Measurements from ENCODE around the gene CTNNA3.

CTNNA3 gene

GRCh38 chr10:67288688-67289410, 407.1 kb downstream of the CTNNA3 start:
- Histone ChIP-seq H3K4me3 (ENCODE audit: low read depth in 1 of 2, low read length in 1 of 2) (no peak overlapping the region), H3K4me1 (ENCODE audit: control insufficient read depth in 1 of 2, insufficient read depth in 1 of 2, low read depth in 1 of 2, low read length in 1 of 2) (no peaks in the 10 kb centered on the region), H3K36me3 (no peaks in the 10 kb centered on the region), H3K9me3 (no peaks in the 10 kb centered on the region), H3K27me3 (no peaks in the 10 kb centered on the region), H3K27ac (no peak overlapping the region)
- no peak for TF ChIP-seq CTCF (IDR thresholded peaks at IDR 0.05)

GRCh38 chr10:67284589-67284988, 411.4 kb downstream of the CTNNA3 start:
- H3K27me3 ChIP-seq = no peaks in the 10 kb centered on the region
- H3K27ac ChIP-seq = no peak overlapping the region
- no peak overlapping the region for H3K4me3 ChIP-seq (ENCODE audit: low read depth in 1 of 2, low read length in 1 of 2)
- no peak for TF ChIP-seq CTCF (IDR thresholded peaks at IDR 0.05)
- H3K9me3 ChIP-seq = no peaks in the 10 kb centered on the region
- no peaks in the 10 kb centered on the region for H3K4me1 ChIP-seq (ENCODE audit: control insufficient read depth in 1 of 2, insufficient read depth in 1 of 2, low read depth in 1 of 2, low read length in 1 of 2)
- H3K36me3 ChIP-seq = no peaks in the 10 kb centered on the region

- no peak overlapping the region for H3K27ac ChIP-seq
- no peaks in the 10 kb centered on the region for H3K27me3 ChIP-seq
- no peaks in the 10 kb centered on the region for H3K4me1 ChIP-seq (ENCODE audit: control insufficient read depth in 1 of 2, insufficient read depth in 1 of 2, low read depth in 1 of 2, low read length in 1 of 2)
- no peaks in the 10 kb centered on the region for H3K36me3 ChIP-seq
- H3K4me3 ChIP-seq (ENCODE audit: low read depth in 1 of 2, low read length in 1 of 2) = no peak overlapping the region
- no peak for TF ChIP-seq CTCF (IDR thresholded peaks at IDR 0.05)
- H3K9me3 ChIP-seq = no peaks in the 10 kb centered on the region
Measured at GRCh38 chr10:67282871-67283270, 413.1 kb downstream of the CTNNA3 start.

- Histone ChIP-seq H3K36me3 (no peaks in the 10 kb centered on the region), H3K4me1 (ENCODE audit: control insufficient read depth in 1 of 2, insufficient read depth in 1 of 2, low read depth in 1 of 2, low read length in 1 of 2) (no peaks in the 10 kb centered on the region), H3K4me3 (ENCODE audit: low read depth in 1 of 2, low read length in 1 of 2) (no peak overlapping the region), H3K27ac (no peak overlapping the region), H3K27me3 (no peaks in the 10 kb centered on the region), H3K9me3 (no peaks in the 10 kb centered on the region)
- no peak for TF ChIP-seq CTCF (IDR thresholded peaks at IDR 0.05)
Measured at GRCh38 chr10:67280405-67280804, 415.6 kb downstream of the CTNNA3 start.

- no peak for TF ChIP-seq CTCF (IDR thresholded peaks at IDR 0.05)
- Histone ChIP-seq H3K36me3 (no peaks in the 10 kb centered on the region), H3K4me1 (ENCODE audit: control insufficient read depth in 1 of 2, insufficient read depth in 1 of 2, low read depth in 1 of 2, low read length in 1 of 2) (no peaks in the 10 kb centered on the region), H3K4me3 (ENCODE audit: low read depth in 1 of 2, low read length in 1 of 2) (no peak overlapping the region), H3K27ac (no peak overlapping the region), H3K9me3 (no peaks in the 10 kb centered on the region), H3K27me3 (no peaks in the 10 kb centered on the region)
Measured at GRCh38 chr10:67277402-67277801, 418.6 kb downstream of the CTNNA3 start.
